Activated CD4-positive, alpha-beta T cell treated with anti-CD3 and anti-CD28 coated beads, Interleukin-10, Interleukin-2, amounts not matched to agents 100 ng/mL and 50 ng/mL, durations not matched to agents 16 hours and 8 hours (primary cell): ENCODE data around the gene TUBGCP3.
"Not testable (repeated sequence)": the region's sequence is repeated elsewhere in the genome, so short reads cannot be mapped to it uniquely, and the experiment has no call there.

Experiments used
- DNase-seq: peaks from one replicate; pipeline ENCODE4 v3.0.0-alpha.2; 2020

Gene TUBGCP3, protein sequence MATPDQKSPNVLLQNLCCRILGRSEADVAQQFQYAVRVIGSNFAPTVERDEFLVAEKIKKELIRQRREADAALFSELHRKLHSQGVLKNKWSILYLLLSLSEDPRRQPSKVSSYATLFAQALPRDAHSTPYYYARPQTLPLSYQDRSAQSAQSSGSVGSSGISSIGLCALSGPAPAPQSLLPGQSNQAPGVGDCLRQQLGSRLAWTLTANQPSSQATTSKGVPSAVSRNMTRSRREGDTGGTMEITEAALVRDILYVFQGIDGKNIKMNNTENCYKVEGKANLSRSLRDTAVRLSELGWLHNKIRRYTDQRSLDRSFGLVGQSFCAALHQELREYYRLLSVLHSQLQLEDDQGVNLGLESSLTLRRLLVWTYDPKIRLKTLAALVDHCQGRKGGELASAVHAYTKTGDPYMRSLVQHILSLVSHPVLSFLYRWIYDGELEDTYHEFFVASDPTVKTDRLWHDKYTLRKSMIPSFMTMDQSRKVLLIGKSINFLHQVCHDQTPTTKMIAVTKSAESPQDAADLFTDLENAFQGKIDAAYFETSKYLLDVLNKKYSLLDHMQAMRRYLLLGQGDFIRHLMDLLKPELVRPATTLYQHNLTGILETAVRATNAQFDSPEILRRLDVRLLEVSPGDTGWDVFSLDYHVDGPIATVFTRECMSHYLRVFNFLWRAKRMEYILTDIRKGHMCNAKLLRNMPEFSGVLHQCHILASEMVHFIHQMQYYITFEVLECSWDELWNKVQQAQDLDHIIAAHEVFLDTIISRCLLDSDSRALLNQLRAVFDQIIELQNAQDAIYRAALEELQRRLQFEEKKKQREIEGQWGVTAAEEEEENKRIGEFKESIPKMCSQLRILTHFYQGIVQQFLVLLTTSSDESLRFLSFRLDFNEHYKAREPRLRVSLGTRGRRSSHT

DNA sequence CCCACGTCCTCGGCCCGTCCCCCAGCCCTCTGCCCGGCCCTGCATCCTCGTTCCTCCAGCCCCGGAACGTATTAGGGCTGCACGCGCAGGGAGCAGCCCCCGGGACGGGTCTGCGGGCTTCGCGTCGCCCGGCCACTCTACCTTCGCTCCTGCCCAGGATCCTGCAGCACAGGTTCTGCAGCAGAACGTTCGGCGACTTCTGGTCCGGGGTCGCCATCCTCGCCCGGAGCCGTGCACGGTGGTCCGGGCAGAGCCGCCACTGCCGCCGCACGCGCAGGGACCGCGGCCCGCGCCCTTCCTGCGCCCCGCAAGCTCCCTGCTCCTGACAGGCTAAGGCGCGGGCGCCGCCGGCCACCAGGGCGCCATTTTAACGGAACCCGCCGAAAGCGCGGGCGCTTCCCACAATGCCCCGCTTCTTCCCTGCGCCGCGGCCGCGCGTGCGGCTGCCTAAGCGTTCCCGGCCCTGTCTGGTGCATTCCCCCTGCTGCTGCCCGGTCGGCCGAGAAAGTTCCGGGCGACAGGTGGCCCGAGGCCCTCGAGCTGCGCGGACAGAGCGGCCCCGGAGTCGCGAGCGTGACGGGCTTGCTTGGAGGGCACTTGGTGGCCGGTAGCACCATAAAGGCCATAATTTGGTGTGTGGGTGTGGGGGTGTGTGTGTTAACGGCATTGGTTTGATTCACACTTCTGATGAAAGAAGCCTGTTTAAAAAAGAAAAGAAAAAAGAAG, at the start of gene TUBGCP3:
Gene TUBGCP3 (minus strand): TSS at position 390 of the 726 bp plus-strand sequence. CDS start 173 bp downstream, at position 217.
- peak; percentile 89 for DNase-seq

DNA sequence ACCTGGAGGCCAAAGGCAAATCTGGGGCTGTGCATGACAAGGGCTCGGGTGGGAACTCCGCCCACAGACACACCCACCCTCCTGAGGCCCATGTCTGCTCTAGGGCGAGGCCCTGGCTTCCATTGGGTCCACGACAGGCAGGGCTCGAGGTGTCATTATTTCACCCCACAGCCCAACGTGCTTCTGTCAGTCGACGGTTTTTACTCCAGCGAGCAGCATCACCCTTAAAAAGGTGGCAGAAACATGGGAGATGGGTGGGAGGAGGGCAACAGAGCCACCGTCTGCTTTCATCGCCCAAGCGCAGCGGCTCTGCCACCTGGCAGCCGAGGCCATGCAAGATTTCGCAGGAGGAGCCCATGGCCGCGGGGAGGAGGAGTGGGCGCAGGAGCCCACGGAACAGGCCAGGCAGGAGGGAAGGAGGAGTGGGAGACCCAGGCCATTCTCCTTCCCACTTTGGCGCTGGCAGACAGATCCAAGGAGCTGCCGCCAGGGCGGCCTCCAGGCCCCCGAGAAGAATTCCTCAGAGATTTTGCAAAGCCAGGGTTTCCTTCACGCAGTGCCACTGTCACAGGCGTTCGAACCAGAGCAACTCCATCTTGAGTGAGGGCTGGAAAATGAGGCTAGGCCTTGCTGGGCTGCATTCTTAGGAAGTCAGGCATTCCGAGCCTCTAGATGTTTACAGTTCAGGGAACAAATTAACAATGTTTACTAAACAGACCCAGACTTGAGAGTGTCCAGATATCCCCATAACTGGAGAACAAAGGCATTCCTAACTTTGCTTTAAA, 49.3 kb upstream of the TUBGCP3 start:
- no peak for DNase-seq

DNA sequence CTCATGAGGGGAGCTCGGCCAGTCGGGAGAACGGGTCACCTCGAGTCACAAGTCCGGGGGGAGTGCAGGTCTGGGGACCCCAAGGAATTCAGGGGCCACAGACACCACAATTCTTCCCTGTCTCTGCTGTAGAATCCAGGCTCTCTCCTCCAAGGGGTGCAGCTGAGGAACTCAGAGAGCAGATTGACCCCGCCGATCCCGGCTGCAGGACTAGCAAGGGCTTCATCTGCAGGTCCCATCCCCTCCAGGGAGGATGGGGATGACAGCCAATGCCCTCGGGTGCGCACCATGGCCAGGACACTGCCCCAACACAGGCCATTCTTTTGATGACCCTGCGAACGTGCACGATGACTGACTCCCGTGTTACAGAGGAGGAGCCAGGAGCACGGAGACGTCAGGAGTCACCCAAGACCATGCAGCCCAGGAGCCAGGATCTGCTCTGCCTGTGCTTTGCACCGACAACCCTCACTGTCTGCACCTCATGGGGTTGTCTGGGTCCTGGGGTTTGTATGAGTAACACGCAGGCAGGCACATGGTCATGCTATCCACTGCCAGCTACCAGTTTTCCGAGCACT, 48.5 kb upstream of the TUBGCP3 start:
- DNase-seq: no peak

DNA sequence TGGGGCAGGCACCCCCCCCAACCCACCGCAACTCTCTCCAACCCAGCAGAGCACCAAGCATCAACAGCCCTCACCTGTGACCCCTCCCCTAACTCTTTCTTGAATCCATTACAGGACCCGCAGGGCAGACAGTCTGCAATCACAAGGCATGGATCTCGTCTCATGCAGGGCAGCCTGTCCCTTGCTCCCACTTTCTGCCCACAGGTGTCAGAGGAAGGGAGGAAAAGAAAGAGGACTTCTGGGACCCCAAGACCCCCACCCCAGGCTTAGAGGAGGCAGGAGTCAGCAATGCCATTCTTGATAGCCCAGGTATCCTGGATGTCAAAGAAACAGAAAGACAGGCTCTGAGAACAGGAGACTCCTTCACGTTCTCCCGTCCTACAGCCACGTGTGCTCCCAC, 47.4 kb upstream of the TUBGCP3 start:
- no peak for DNase-seq

DNA sequence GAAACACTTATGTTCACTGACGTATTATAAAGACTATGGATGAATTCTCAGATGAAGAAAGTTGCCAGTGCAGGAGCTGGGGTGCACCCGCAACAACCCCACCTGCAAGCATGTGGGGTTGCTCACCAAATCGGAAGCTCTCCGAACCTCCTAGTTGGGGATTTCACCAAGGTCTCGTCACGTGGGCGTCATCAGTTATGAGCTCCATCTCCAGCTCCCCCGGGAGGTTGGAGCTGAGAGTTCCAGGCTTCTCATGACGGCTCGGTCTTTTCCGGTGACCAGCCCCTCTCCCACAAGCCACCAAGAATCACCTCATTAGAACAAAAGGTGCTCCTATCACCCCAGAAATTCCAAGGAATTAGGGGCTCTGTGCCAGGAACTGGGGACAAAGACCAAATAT, 46.1 kb upstream of the TUBGCP3 start:
- DNase-seq: no peak

DNA sequence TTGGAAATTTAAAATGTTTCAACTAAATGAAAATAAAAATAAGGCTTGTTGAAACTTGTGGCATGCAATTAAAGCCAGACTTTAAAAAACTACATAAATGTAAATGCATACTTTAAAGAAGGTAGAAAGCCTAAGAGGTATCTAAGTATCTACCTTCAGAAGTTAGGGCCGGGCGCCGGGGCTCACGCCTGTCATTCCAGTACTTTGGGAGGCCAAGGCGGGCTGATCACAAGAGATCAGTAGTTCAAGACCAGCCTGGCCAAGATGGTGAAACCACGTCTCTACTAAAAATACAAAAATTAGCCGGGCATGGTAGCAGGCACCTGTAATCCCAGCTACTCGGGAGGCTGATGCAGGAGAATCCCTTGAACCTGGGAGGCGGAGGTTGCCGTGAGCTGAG, 42.3 kb upstream of the TUBGCP3 start:
- not testable (repeated sequence) for DNase-seq

DNA sequence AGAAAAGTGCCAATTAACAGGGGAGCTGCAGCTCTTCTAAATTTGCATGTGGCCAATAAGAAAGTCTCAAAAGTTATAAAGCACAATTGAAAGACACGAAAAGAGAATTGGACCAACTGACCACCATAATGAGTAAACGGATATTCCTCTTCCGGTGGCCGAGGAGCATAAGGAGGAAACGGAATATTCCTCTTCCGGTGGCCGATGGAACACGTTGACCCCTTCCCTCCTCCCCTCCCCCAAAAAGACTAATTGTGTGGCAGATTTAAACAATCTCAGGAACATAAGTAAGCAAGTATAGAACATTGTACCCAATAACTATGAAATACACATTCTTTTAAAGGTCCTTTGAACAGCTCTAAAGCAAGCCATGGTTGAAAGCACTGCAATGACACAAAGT, 41.2 kb upstream of the TUBGCP3 start:
- DNase-seq: no peak

DNA sequence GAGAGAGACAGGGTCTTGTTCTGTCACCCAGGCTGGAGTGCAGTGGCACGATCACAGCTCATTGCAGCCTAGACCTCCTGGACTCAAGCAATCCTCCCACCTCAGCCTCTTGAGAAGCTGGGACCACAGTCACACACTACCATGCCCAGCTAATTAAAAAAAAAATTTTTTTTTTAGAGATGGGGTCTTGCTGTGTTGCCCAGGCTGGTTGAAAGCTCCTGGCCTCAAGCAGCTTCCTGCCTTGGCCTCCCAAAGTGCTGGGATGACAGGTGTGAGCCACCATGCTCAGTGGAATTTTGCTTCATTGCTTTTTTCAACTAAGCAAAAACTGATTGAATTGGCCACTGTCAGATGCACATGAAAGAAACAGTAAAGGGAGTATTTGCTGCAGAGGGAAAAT, 39.7 kb upstream of the TUBGCP3 start:
- DNase-seq: not testable (repeated sequence)

DNA sequence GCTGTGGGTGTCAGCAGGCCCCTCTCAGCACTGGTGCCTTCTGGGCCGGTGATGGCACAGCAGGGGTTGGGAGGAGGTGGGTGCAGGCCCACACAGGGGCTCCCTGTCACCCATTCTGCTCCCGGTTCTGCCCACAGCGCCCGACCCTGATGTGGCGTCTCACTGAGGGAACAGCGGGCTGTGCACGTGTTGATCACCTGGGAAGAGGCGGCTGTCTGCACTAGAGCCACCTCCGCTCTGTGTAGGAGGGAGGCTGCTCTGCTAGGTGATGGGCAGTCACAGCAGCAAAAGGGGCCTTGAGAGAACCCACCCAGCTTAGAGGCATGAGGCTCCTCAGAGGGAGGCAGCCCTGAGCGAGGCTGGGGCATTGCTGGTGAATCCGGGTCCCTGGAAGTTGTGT, 39.2 kb upstream of the TUBGCP3 start:
- DNase-seq: no peak

DNA sequence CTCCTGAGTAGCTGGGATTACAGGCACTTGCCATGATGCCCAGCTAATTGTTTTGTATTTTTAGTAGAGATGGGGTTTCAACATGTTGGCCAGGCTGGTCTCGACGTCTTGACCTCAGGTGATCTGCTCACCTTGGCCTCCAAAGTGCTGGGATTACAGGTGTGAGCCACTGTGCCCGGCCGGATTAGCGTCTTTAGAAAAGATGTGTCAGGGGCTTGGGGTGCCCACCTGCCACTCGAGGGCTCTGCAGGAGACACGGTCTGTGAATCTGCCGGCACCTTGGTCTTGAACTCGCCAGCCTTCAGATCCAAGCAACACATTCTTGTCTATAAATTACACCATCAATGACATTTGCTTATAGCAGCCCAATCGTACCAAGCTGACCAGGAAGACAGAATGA, 38.8 kb upstream of the TUBGCP3 start:
- no peak for DNase-seq

DNA sequence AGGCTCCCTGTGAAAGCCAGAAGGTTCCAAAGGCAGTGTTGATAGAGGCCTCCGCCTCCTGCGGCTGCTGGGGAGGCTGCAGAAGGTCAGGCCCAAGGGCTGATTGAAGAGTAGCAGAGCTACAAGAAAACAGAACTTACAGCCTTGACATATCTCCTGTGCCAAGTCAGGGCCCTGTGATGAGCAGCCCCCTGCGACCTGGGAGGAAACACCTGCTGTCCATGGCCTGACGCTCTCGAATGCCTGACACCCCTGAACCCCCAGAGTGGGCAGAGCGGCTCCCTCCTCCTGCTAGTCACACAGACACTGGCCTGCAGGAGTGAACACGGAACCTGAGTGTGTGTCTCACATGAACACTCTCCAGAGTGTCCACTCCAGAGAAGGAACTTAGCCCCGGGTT, 38.2 kb upstream of the TUBGCP3 start:
- no peak for DNase-seq

DNA sequence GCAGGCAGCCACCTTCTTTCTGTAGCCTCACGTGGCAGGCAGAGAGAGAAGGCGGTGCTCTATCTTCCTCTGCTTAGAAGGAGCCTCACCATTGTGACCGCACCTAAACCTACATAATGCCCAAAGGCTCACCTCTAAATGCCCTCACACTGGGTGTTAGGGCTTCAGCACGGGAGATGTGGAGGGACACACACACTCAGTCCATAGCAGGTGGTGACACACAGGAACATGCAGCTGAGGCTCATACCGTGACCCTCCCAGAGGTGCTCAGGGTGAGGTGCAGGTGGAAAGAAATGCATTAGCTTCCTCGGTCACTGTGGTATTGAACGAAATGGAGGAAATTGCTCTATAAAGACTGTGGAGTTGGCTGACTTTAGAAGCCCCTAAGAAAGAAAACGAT, 37.7 kb upstream of the TUBGCP3 start:
- no peak for DNase-seq

DNA sequence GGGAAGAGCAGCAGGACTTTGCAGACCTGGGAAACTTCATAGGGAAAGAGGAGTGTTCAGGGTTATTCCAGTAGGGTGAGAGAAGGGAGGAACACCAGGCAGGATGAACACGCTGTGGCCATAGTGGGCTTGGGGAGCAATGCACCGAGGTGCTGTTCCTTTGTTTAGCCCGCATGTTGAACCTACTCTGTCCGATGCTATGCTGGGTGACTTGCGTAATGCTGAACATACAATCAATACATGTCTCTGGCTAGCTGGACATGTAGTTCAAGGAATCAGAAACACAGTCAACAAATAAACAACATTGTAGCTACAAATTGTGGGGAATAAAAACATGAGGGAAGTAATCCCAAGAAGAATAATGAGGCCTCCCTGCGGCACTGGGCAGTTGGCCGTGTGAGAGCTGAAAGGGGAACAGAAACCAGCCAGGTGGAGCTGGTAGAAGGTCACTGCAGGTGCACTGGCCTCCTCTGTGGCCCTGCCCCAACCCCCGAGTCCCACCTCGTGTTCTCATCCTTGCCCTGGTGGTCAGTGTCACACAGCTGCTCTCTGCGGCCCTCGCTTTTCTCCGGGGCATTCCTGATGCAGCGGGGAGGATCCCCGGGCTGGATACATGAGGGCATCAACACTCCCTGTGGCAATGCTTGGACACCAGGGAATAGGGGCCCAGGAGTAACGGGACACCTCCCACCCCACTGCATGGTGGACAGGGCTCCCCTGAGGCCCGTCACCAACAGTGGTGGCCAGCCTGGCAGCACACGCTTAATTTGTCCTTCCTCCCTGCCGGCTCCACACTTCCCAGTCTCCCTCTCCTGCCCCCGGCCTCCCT, 36.9 kb upstream of the TUBGCP3 start:
- no peak for DNase-seq

DNA sequence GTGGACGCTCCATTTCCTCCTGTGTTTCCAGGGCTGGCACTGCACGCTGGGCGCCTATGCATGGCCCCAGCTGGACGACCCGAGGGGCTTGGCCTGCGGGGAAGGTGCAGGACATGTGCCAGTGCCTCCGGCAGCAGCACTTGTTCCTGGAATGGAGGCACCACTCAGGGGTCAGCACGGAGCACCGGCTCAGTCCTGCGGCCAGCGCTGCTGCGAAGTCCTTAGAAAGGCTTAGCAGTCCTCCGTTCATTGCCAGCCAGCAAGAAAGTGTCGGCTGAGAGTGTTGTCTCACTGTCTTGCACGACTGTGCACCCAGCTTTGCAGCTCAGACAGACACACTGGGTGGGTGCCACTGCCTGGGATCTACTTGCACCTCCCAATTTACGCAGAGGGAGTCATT, 36.1 kb upstream of the TUBGCP3 start:
- DNase-seq: no peak

DNA sequence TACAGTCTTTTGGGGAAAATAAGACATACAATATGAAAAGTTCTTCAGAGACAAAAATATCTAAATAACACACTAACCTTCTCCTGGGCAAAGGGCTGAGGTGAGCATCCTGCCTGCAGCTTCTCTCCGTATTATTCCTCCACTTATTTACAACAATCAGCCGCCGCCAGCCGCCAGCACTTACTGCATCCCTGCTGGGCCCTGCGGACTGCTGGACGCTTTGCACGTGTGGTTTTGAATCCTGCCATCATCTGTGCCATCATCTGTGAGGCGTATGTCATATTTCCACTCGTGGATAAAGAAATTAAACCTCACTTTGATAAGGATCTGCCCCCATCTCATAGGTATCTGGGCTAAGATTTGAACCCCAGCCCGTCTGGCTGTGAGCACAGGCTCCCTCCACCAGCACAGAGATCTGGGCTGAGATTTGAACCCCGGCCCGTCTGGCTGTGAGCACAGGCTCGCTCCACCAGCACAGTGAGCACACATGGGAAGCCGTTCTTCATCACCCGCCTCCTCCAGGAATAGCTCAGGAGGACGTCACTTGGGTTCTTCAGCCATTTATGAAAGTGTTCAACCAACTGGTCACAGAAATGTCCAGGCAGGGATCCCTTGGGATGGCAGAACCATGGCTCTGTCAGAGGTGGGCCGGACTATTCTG, 35.2 kb upstream of the TUBGCP3 start:
- no peak for DNase-seq

DNA sequence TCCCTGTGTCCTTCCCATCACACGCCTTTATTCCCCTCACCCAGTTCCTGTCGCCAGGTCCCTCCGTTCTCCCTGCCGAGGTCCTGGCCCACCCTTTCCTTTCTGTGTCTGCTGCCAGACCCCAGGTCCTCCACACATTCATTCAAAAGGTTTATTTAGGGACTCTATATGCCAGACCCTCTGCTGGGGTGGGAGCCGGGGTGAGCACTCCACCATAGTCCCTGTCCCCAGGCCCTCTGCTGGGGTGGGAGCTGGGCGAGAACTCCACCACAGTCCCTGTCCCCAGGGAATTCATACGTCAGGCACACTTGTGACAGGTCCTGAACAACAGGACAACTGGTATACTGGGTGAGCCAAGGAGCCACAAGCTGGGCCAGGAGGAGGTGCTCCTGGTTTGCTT, 34.4 kb upstream of the TUBGCP3 start:
- no peak for DNase-seq

DNA sequence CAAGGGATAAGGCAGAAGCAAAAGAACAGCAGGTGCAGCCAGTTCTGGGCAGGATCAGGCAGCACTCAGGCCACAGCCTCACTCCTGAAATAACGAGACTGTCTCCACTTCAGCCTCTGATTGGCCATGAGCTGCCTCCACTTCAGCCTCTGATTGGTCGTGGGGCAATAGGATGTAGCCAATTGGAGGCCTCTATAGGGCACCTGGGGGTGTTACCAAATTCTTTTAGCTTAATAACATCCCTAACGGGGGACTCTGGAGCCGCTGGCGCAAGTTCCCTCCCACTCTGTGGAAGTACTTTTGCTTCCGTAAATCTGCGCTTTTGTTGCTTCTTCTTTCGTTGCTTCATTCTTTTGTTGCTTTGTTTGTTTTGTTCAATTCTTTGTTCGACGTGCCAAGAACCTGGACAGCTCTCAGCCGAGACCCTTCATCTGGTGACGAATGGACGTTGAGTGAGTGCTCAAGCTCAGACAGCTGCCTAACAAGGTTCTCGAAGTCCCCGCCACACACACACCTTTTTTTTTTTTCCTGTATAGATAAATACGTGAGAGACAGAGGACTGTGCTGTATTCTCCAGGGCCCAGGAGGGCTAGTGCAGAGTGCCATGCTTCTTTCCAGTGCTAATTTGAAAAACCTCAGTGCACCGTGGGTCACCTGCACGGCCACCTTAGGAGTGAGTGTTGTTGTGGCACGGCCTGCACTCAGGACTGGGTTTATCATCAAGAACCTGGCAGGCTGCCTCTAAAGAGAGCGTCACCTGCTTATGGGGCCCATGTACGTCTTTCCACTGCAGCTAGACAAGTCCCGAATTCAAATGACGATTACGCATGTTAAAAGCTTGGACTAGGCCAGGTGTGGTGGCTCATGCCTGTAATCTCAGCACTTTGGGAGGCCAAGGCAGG, 32.0 kb upstream of the TUBGCP3 start:
- no peak for DNase-seq

DNA sequence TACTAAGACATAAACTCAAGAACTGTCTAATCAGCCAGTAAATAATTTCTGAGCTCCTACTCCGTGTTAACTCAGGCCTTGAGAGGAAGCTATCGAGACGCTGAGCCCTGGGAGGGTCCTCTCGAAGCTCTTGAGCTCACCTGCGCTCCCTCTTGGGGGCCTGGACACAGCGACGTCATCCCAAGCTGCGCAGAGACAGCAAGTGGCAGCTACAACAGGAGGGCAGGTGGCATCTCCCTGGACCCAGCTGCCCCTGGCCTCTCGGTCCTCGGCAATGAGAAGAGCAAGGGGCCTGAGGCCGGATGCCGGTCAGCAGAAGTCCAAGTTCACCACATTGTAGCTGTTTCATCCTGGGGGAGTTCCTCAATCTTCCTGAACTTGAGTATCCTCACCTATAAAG, 30.5 kb upstream of the TUBGCP3 start:
- no peak for DNase-seq

DNA sequence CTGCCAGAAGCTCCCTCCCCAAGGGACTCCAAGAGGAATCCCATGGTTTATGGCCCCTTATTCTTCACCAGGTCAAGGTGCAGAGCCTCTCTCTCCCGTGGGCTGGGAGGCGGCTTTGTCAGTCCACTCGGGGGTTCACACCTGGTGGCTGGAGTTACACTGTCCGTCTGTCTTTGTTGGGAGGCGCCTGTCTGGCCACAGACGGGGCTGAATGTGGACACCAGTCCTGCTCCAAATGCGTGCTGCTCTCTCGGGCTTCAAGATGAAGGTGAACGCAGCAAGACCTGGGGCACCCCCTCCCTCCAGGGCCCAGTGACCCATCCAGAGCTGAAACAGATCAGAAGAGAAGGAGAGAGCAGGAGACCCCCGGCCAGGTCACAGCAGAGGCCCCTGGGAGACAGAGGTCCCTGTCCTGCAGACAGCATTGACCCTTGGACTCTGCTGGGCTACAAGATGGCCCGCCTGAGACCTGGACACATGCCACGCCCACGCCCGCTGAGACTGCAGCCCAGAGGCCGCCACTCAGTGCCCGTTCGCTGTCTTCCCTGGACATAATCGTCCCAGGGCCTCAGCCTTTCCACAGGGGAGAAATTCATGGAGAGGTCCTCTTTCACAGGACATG, 29.9 kb upstream of the TUBGCP3 start:
- DNase-seq: no peak
